ENCODE results near the gene FBN1. TPM values are rescaled to one million over a fixed set of nuclear protein-coding genes. Genes with fewer than 3 reads are reported as not detected.

FBN1 gene
- total RNA-seq, 1 donor from 2014 or later, result 12.6 TPM

DNA sequence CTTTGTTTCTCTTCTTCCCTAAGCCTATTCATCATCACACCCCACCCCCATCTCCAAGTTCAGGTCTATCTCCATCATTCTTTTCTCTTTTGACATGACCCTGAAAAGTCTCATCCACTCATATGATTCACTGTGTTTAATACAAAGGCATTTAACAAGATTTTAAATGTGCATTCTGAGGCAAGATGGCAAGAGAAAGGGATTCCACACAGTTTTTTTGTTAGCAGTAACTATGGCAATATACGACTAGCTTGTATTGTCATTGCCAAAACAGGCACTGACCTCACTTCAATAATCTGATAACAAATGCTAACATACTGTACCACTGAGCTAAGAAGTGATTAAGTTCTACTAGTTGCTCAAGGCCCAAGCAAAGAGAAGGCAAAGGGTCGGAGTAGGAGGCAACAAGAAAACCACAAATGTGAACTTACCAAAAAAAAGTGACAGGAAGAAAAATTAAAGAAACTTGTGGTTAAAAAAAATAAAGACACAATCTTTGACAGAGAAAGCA is 53.2 kb downstream of the FBN1 start:
- no peaks in the 10 kb centered on the region for H3K4me1 Mint-ChIP-seq (ENCODE audit: low read depth, unreplicated experiment)
- no peaks in the 10 kb centered on the region for H3K36me3 Mint-ChIP-seq (ENCODE audit: unreplicated experiment)
- no peaks in the 10 kb centered on the region for H3K9me3 Mint-ChIP-seq (ENCODE audit: unreplicated experiment)
- H3K27me3 Mint-ChIP-seq (ENCODE audit: unreplicated experiment), result no peaks in the 10 kb centered on the region
- no peak for DNase-seq
- H3K4me3 Mint-ChIP-seq (ENCODE audit: unreplicated experiment), result no peak overlapping the region
- H3K27ac Mint-ChIP-seq (ENCODE audit: unreplicated experiment), result no peak overlapping the region
- TF ChIP-seq, protein P1, sequence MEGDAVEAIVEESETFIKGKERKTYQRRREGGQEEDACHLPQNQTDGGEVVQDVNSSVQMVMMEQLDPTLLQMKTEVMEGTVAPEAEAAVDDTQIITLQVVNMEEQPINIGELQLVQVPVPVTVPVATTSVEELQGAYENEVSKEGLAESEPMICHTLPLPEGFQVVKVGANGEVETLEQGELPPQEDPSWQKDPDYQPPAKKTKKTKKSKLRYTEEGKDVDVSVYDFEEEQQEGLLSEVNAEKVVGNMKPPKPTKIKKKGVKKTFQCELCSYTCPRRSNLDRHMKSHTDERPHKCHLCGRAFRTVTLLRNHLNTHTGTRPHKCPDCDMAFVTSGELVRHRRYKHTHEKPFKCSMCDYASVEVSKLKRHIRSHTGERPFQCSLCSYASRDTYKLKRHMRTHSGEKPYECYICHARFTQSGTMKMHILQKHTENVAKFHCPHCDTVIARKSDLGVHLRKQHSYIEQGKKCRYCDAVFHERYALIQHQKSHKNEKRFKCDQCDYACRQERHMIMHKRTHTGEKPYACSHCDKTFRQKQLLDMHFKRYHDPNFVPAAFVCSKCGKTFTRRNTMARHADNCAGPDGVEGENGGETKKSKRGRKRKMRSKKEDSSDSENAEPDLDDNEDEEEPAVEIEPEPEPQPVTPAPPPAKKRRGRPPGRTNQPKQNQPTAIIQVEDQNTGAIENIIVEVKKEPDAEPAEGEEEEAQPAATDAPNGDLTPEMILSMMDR (IDR thresholded peaks at IDR 0.05; ENCODE audit: partially characterized antibody, unreplicated experiment), result no peak

DNA sequence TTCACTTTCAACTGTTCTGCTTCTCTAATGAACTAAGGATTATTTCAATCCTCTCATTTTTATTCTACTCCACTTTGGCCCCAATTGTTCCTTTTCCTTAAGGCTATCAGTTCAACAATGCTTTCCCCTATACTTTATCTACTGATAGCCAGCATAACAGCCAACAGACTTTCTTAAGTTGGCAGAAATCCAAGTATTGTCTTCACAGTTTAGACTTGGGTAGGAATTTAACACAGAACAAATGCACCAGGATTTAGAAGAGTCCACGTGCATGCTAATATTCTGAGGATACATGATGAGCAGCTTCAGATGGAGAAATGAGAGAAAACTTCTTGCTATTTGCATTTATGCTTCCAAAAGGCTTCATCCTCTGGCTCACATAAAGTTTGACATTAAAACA is 54.8 kb downstream of the FBN1 start:
- no peak overlapping the region for H3K27ac Mint-ChIP-seq (ENCODE audit: unreplicated experiment)
- no peaks in the 10 kb centered on the region for H3K4me1 Mint-ChIP-seq (ENCODE audit: low read depth, unreplicated experiment)
- no peaks in the 10 kb centered on the region for H3K27me3 Mint-ChIP-seq (ENCODE audit: unreplicated experiment)
- no peaks in the 10 kb centered on the region for H3K36me3 Mint-ChIP-seq (ENCODE audit: unreplicated experiment)
- H3K4me3 Mint-ChIP-seq (ENCODE audit: unreplicated experiment), result no peak overlapping the region
- no peak for DNase-seq
- H3K9me3 Mint-ChIP-seq (ENCODE audit: unreplicated experiment), result no peaks in the 10 kb centered on the region
- TF ChIP-seq, protein P1 (IDR thresholded peaks at IDR 0.05; ENCODE audit: partially characterized antibody, unreplicated experiment), result no peak

DNA sequence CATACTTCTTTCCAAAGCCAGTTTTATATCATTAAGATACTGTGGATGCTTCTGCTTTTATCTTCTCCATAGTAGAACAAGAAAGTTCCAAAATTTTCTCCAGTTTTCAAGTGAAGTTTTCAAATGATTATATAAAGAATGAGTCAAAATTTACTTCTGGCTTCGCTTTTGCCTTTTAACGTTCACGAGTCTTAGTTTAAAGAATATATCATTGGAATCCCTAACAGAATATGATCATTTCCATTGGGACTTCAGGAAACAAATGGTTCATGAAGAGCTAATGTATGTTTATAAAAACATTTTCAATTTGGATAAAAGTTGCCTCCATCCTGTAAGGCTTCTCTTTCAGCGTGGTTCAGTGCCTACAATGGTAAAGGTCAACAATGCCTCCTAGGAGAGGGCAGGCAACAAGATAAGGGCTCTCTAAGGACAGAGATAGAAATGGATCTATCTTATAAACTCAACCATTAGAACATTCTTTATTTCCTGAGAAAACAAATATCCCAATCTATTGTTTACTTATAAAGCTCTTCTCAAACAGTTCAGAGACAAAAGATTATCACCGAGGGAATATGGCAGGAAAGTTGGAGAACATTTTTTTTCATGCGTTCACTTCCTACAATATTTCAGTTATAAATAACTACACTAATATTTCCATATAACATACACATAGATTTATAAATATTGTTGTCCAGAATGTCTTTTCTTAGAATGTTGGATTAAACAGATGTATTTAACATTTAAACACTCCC is 60.5 kb downstream of the FBN1 start:
- H3K27me3 Mint-ChIP-seq (ENCODE audit: unreplicated experiment), result no peaks in the 10 kb centered on the region
- H3K9me3 Mint-ChIP-seq (ENCODE audit: unreplicated experiment), result no peaks in the 10 kb centered on the region
- no peak overlapping the region for H3K4me3 Mint-ChIP-seq (ENCODE audit: unreplicated experiment)
- H3K27ac Mint-ChIP-seq (ENCODE audit: unreplicated experiment), result no peak overlapping the region
- H3K36me3 Mint-ChIP-seq (ENCODE audit: unreplicated experiment), result no peaks in the 10 kb centered on the region
- H3K4me1 Mint-ChIP-seq (ENCODE audit: low read depth, unreplicated experiment), result no peaks in the 10 kb centered on the region
- DNase-seq, result no peak
- TF ChIP-seq, protein P1 (IDR thresholded peaks at IDR 0.05; ENCODE audit: partially characterized antibody, unreplicated experiment), result no peak

DNA sequence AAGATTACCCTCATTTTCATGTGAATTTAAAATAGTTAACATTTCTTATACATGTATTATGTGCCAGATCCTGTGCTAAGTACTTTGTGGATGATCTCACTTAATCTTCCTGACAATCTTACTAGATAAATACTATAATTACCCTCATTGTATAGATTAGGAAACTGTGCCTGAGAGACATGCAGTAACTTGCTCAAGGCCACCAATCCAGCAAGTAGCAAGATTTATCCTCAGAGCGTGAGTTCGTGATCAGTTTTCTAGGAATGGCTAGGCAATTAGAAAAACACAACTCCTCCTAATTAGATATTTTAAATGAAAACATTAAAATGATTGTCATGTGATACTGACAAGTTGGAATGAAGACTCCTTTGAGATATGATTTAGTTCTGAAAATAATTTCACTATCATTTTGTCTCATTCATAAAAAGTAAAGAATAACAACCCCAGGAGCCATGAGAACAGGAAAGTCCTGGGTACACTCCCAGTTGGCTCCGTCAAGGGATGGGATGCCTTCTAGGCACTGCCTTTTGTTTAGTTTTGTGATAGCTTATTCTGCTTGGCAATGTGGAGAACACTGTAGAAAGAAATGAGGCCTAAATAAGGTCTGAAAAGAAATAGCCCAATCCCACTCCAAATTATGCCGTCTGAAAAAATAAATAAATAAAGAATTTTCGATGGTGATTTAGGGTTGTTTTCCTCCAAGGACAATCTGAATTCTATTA is 61.3 kb downstream of the FBN1 start:
- H3K27me3 Mint-ChIP-seq (ENCODE audit: unreplicated experiment), result no peaks in the 10 kb centered on the region
- H3K4me1 Mint-ChIP-seq (ENCODE audit: low read depth, unreplicated experiment), result no peaks in the 10 kb centered on the region
- no peak for DNase-seq
- H3K9me3 Mint-ChIP-seq (ENCODE audit: unreplicated experiment), result no peaks in the 10 kb centered on the region
- no peak overlapping the region for H3K4me3 Mint-ChIP-seq (ENCODE audit: unreplicated experiment)
- TF ChIP-seq, protein P1 (IDR thresholded peaks at IDR 0.05; ENCODE audit: partially characterized antibody, unreplicated experiment), result no peak
- no peaks in the 10 kb centered on the region for H3K36me3 Mint-ChIP-seq (ENCODE audit: unreplicated experiment)
- no peak overlapping the region for H3K27ac Mint-ChIP-seq (ENCODE audit: unreplicated experiment)
